ENCODE results near the gene ELMOD3.

The ELMOD3 gene

DNA sequence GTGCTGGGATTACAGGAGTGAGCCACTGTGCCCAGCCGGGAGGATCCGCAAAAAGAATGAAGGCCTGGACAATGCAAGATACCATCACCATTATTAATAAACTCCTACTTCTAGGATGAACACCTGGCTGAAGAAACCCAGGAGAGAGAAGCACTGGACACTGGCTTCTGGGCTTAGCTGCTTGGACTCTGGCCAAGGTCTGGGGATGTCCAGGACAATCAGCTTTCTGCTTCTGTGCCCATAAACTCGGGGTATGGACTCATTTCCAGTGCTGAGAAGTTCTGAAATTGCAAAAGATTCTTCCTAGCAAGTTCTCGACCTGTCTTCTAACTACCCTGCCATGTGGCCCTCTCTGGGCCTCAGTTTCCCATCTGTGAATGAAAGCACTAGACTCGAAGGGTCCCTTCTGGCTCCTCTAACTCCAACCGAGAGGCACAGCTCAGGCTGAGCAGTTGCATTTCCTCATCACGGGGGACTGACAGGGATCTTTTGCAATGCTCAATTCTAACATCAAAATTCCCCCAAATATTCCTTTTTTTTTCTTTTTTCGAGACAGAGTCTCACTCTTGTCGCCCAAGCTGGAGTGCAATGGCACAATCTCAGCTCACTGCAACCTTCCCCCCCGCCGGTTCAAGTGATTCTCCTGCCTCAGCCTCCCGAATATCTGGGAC, 61.5 kb downstream of the ELMOD3 start:
- Mint-ChIP-seq H3K27me3 (no peaks in the 10 kb centered on the region), H3K4me3 (no peak overlapping the region), H3K4me1 (ENCODE audit: low read depth) (peaks cover 28% of the 10 kb centered on the region), H3K9me3 (ENCODE audit: low read depth) (no peaks in the 10 kb centered on the region), H3K36me3 (no peaks in the 10 kb centered on the region), H3K27ac (no peak overlapping the region)

DNA sequence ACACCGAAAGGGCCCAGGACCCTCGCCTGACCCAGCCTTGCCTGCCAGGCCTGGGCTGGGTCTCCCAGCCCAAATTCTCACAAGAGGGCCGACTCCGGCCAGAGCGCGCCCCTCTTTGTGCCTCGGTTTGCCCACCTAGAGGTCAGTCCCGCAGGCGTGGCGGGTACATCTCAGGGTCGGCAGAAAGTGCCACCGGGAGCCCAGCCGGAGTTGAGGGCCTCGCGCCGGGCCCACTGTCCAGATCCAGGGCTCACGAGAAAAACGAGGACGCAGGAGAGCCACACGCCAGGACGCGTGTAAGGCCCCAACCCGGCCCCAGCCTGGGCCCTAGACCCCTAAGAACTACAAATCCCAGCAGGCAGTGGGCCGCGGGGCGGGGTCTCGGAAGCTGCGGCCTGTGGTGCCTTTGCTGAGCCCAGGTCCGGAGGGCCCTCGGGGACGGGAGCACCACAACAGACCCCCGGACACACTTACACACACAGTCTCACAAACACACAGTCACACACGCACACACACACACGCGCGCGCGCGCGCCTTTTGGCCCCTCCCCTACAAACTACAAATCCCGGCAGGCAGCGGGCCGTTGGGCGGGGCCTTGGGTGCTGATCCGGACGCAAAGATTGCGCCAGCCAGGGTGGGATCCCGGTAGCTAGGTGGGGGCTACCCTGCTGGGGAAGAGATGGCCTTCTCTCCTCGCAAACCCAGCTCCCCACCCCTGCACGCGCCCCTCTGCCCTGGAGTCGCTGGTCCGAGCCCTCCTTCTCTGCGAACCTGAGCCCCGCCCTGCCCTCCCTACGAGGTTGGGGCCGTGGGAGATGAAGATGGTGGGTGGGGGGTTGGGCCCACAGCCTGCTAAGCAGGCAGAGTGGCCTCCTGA, 63.8 kb downstream of the ELMOD3 start, which contains the start of gene SH2D6:
Gene SH2D6, plus strand, starts transcription at position 583 of the 877 bp plus-strand sequence. CDS start 10,752 bp downstream, outside the sequence.
- no peaks in the 10 kb centered on the region for H3K27me3 Mint-ChIP-seq
- H3K27ac Mint-ChIP-seq: peak within 1 kb of the TSS; percentile 97
- no peaks in the 10 kb centered on the region for H3K36me3 Mint-ChIP-seq
- H3K9me3 Mint-ChIP-seq (ENCODE audit: low read depth): no peaks in the 10 kb centered on the region
- H3K4me1 Mint-ChIP-seq (ENCODE audit: low read depth): peaks cover 25% of the 10 kb centered on the region
- peak within 1 kb of the TSS; percentile 90 for H3K4me3 Mint-ChIP-seq

DNA sequence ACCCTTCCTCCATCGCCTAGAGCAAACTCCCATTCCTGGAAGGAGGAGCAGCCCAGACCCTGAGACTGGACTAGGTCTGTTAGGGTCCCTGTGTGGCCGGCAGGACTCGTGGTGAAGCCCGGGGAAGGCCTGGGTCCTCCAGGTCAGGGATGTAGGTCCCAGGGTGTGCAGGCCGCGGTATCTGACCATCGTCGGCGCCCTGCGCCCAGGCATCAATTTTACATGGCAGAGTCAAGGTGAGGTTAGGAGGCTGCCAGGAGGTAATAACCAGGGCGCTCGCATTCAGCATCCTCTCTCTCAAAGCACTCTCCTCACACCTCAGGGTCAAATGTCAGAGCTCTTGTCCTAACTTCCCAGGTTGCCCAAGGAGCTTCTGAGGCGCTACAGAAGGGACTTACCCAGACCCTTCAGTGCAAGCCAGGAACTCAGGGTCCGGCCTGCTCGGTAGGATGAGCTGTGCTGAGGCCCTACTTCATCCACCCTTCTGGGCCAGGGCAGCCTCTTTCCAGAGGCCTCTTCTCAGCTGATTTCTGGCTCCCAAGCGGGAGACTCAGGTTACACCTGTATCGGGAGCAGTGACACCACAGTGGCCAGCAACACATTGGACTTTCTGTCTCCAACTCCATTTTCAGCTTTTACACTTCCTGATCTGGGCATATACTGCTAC, 64.6 kb downstream of the ELMOD3 start:
- H3K9me3 Mint-ChIP-seq (ENCODE audit: low read depth): no peaks in the 10 kb centered on the region
- peak overlapping the region; percentile 90 for H3K4me3 Mint-ChIP-seq
- no peaks in the 10 kb centered on the region for H3K36me3 Mint-ChIP-seq
- H3K4me1 Mint-ChIP-seq (ENCODE audit: low read depth): peaks cover 19% of the 10 kb centered on the region
- peak overlapping the region; percentile 90 for H3K27ac Mint-ChIP-seq
- H3K27me3 Mint-ChIP-seq: no peaks in the 10 kb centered on the region

DNA sequence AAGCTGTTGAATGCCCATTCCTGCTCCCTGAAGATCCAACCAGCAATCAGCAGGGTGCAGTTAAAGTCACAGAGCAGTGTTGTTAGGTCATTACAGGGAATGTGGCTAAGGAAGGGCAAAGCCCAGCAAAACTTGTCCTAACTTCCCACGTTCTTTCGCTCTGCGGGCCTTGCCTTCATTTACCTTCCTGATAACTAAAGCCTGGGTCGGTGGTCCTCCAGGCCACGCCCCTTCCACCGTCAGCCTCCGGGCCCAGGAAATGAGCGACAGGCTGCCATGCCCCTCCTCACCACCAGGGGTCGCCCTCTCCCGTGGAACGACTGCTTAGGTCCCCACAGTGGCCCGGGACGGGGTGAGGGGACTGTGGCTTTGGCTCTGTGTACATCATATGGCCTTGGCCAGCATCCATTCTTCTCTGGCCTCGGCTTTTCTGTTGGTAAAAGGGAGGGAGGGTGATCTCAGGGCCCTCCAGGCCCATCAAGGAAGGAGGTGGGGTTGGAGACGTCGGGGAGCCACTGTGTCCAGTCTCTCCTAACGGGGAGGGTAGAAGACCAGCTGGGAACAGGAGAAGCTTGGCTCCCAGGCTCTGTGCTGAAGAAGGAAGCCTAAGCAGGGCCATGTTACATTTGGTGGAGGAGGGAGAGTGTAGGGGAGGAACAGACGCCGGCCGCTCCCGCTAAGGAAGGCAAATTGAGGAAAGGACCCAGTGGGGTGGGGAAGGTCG, 66.1 kb downstream of the ELMOD3 start:
- Mint-ChIP-seq H3K4me3 (peak overlapping the region; percentile 76), H3K27ac (peak overlapping the region; percentile 74), H3K27me3 (no peaks in the 10 kb centered on the region), H3K4me1 (ENCODE audit: low read depth) (peaks cover 14% of the 10 kb centered on the region), H3K9me3 (ENCODE audit: low read depth) (no peaks in the 10 kb centered on the region), H3K36me3 (no peaks in the 10 kb centered on the region)

DNA sequence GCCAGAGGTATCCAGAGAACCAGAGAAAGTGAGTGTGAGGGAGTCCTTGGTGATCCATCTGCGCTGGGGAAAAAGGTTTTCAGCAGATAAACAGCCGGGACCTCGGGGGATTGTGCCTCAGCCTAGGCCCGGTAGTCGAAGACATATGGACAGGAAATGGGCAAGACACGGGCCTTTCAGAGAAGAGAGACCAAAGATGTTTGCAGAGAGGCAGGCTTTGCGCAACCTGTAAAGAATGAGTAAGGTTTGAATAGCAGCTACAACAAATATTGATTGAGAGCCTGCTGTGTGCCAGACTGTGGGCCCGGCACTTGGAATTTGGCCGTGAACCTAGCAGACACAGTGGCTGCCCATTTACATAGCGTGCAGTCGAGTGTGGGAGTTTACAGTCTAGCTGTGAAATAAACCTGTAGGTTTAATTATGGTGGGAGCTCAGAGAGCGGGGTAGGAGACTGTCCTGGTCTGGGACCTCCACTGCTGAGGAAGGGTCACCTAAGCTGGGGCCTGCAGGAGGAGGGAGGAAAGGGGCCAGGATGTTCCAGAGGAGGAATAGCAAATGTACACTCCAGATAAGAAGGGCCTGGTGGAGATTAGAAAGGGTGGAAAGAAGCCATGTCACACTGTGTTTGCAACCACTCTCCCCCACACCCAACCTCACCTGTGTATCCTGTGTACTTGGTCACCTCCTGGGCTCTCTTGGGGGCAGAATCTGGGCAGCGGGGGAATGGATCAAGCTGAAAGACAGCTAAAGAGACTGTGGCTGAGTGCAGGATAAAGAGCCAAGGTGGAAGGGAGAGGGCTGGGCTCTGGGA, 66.9 kb downstream of the ELMOD3 start:
- no peaks in the 10 kb centered on the region for H3K27me3 Mint-ChIP-seq
- peaks cover 14% of the 10 kb centered on the region for H3K4me1 Mint-ChIP-seq (ENCODE audit: low read depth)
- no peak overlapping the region for H3K4me3 Mint-ChIP-seq
- H3K9me3 Mint-ChIP-seq (ENCODE audit: low read depth): no peaks in the 10 kb centered on the region
- H3K27ac Mint-ChIP-seq: no peak overlapping the region
- H3K36me3 Mint-ChIP-seq: no peaks in the 10 kb centered on the region

DNA sequence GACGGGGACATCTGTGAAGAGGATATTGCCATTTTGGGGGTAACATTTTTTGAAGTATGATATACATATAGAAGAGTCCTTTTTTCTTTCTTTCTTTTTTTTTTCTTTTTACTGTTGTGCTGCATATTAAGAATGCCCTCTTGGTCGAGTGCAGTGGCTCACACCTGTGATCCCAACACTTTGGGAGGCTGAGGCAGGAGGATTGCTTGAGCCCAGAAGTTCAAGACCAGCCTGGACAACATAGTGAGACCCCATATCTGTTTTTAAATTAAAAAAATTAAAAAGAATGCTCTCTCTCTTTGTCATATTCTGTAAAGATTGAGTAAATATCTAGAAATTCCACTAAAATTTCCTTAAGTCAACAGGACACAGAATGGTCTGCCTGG, 67.5 kb downstream of the ELMOD3 start:
- H3K27ac Mint-ChIP-seq: no peak overlapping the region
- H3K36me3 Mint-ChIP-seq: no peaks in the 10 kb centered on the region
- peaks cover 14% of the 10 kb centered on the region for H3K4me1 Mint-ChIP-seq (ENCODE audit: low read depth)
- no peaks in the 10 kb centered on the region for H3K9me3 Mint-ChIP-seq (ENCODE audit: low read depth)
- H3K27me3 Mint-ChIP-seq: no peaks in the 10 kb centered on the region
- H3K4me3 Mint-ChIP-seq: no peak overlapping the region

DNA sequence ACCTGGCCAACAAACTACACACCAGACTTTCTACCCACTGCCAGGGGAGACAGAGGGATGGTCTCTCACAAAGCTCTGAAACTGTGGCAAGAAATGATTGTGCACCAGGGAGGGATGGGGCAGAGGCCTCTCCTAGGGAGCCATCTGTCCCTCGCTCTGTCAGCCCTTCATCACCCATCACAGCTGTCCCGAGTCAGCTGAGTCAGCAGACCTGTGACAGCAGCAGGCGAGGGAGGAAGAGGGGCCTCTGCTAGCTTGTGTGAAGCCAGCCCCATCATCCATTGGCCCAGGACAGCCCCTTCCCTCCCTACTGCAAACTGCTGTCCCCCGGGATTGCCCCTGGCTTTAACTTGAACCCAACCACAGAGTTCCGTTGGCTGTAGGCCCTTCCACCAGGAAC, 69.0 kb downstream of the ELMOD3 start:
- H3K9me3 Mint-ChIP-seq (ENCODE audit: low read depth): no peaks in the 10 kb centered on the region
- no peak overlapping the region for H3K4me3 Mint-ChIP-seq
- no peaks in the 10 kb centered on the region for H3K36me3 Mint-ChIP-seq
- H3K4me1 Mint-ChIP-seq (ENCODE audit: low read depth): peaks cover 14% of the 10 kb centered on the region
- no peak overlapping the region for H3K27ac Mint-ChIP-seq
- H3K27me3 Mint-ChIP-seq: no peaks in the 10 kb centered on the region

DNA sequence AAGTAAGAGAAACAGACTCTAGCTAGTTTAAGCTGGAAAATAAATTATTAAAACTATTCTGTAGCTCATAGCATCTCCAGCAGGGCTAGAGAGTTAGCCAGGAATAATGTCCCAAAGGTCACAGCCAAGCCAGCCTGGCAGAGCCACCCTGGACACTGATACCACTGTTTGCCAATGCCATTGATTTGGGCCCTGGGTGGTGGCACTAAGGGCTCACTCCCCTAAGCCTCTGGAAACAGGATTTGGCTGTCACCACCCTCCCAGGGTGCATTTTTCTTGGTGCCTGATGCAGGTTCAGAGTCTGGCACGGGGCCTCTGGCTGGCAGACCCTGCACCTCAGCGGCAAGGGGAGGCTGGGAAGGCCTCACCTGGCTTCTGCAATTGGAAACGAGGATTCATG, 71.0 kb downstream of the ELMOD3 start:
- Mint-ChIP-seq H3K27ac (no peak overlapping the region), H3K27me3 (no peaks in the 10 kb centered on the region), H3K9me3 (ENCODE audit: low read depth) (no peaks in the 10 kb centered on the region), H3K4me1 (ENCODE audit: low read depth) (peaks cover 4% of the 10 kb centered on the region), H3K4me3 (no peak overlapping the region), H3K36me3 (no peaks in the 10 kb centered on the region)

DNA sequence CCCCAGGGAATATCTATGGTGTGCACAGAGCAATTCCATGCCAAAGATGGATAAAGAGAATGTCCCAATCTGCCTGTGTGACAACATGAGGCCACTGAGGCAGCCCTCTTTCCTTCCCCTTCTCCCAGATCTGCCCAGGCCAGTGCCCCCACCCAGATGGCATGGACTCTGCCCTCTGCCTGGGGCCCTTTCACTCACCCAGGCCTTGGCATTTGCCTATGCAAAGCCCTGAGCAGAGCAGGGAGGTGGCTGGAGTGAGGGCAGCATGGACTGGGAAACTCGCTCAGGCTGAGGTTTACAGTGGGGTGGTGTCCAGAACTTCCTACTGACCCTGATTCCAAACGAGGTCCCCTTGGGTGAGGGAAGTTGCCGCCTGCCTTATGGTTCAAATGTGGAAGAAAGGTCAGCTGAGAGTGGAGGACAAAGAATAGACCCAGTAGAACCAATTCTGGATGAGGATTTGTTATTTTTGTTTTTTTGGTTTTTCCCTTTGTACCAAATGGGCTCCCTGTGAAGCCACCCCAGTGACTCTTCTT, 72.8 kb downstream of the ELMOD3 start:
- H3K4me1 Mint-ChIP-seq (ENCODE audit: low read depth): no peaks in the 10 kb centered on the region
- no peak overlapping the region for H3K4me3 Mint-ChIP-seq
- H3K27me3 Mint-ChIP-seq: no peaks in the 10 kb centered on the region
- H3K9me3 Mint-ChIP-seq (ENCODE audit: low read depth): no peaks in the 10 kb centered on the region
- H3K27ac Mint-ChIP-seq: no peak overlapping the region
- no peaks in the 10 kb centered on the region for H3K36me3 Mint-ChIP-seq

DNA sequence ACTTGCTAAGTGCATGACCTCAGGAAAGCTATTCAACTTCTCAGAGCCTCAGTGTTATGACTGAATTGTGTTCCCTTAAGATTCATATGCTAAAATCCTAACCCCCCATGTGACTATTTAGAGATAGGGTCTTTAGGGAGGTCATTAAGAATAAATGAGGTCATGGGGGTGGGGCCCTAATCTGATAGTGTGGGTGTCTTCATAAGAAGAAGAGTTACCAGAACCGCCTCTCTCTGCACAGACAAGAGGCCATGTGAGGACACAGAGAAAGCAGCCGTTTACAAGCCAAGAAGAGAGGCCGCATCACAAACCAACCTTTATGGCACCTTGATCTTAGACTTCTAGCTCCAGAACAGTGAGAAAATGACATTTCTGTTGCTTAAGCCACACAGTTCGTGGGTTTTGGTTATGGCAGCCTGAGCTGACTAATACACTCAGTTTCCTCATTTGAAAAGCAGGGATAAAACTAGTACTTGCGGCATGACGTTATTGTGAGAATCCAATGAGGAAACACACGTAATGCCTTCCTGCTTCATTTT, 73.8 kb downstream of the ELMOD3 start:
- no peaks in the 10 kb centered on the region for H3K9me3 Mint-ChIP-seq (ENCODE audit: low read depth)
- H3K4me3 Mint-ChIP-seq: no peak overlapping the region
- no peak overlapping the region for H3K27ac Mint-ChIP-seq
- H3K4me1 Mint-ChIP-seq (ENCODE audit: low read depth): no peaks in the 10 kb centered on the region
- H3K36me3 Mint-ChIP-seq: no peaks in the 10 kb centered on the region
- H3K27me3 Mint-ChIP-seq: no peaks in the 10 kb centered on the region

DNA sequence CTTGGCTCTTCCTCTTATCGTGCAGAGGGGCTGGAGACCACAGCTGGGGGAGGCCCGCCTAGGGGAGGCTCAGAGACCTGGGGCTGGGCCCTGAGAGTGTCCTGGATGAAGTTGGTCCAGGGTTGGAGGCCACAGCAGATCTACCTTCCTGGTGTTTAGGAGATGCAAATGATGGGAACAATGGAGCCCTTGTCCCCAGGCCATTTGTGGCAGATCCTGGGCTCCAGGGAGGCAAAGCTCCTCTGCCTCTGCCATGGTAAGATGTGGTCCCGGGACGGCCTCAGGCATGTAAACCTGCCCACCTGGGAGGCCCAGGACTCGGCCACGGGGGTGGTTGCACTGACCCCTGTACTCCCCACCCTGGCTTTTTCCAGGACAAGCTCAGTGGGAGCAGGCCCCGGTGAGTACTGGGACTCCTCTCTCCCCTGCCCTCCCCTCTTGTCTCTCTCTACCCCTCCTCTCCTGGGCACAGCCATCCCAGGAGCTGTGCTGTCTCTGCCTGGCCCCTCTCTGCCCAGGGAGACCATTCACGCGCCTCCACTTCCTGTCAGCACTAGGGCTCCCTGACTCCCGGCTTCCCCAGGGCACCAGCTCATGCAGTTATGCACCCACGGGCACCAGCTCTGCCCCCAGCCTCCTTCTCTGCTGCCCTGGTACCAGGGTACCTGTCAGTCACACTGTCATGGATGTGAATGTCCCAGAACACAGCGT, 74.8 kb downstream of the ELMOD3 start:
- H3K4me1 Mint-ChIP-seq (ENCODE audit: low read depth): no peaks in the 10 kb centered on the region
- H3K27me3 Mint-ChIP-seq: no peaks in the 10 kb centered on the region
- H3K4me3 Mint-ChIP-seq: no peak overlapping the region
- no peaks in the 10 kb centered on the region for H3K36me3 Mint-ChIP-seq
- H3K9me3 Mint-ChIP-seq (ENCODE audit: low read depth): no peaks in the 10 kb centered on the region
- no peak overlapping the region for H3K27ac Mint-ChIP-seq

DNA sequence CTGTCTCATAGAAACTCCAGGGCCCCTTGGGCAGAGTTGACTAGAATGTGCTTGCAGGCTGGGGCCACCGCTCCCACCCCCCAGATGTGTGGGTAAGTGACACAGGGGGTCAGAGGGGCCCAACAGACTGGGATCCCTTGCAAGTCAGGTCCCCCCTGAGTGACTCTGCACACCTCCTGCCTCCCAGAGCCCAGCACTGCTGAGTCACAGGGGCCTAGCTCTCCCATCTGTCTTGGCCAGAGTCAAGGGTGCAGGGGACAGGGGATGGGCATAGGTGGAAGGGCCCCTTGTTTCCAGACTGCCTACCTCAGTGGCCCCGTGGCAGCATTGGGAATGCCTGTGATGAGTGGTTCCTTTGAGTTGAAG, 75.3 kb downstream of the ELMOD3 start:
- Mint-ChIP-seq H3K4me3 (no peak overlapping the region), H3K27ac (no peak overlapping the region)

More for the DNA sequence above, 75.3 kb downstream of the ELMOD3 start:
- no peaks in the 10 kb centered on the region for H3K4me1 Mint-ChIP-seq (ENCODE audit: low read depth)
- no peaks in the 10 kb centered on the region for H3K9me3 Mint-ChIP-seq (ENCODE audit: low read depth)
- no peaks in the 10 kb centered on the region for H3K27me3 Mint-ChIP-seq
- no peaks in the 10 kb centered on the region for H3K36me3 Mint-ChIP-seq
